HepG2 (cell line): ENCODE data around the gene HILPDA. TPM values are rescaled to one million over a fixed set of nuclear protein-coding genes. Genes with fewer than 3 reads are reported as not detected.

Experiments
- CCAR2 ChIP-seq: fragments of 200-400 bp; formaldehyde crosslinking; optimal IDR thresholded peaks from 2 replicates; pipeline ENCODE3; 2018; ENCODE audit warnings: low read depth, mild to moderate bottlenecking, low read length, moderate library complexity
- FLYWCH1 ChIP-seq: sonication (generic); formaldehyde crosslinking; IDR thresholded peaks from 2 replicates; pipeline ENCODE4 v1.8.1; 2023; ENCODE audit warnings: mild to moderate bottlenecking, missing genetic modification reagents
- FOXK2 ChIP-seq: fragments of 450-650 bp; IDR thresholded peaks from 2 replicates; pipeline ENCODE4 v1.6.1; 2016
- FOXP1 ChIP-seq, 2 experiments: fragments of 450-650 bp in 1 of 2; IDR thresholded peaks; 2 replicates each; pipeline ENCODE4 v1.6.1; 2017 to 2018; ENCODE audit warnings: antibody characterized with exemption in 1 of 2
- GPN1 ChIP-seq: sonication (generic); formaldehyde crosslinking; IDR thresholded peaks from 2 replicates; pipeline ENCODE4 v1.5.1; 2020; ENCODE audit warnings: missing genetic modification reagents, borderline replicate concordance
- HNF4A ChIP-seq: sonication (generic); formaldehyde crosslinking; IDR thresholded peaks from 2 replicates; pipeline ENCODE4 v1.4.0; 2020; ENCODE audit warnings: missing genetic modification reagents
- HNRNPUL1 ChIP-seq: fragments of 200-400 bp; formaldehyde crosslinking; IDR thresholded peaks from 2 replicates; pipeline ENCODE4 v1.6.1; 2017; ENCODE audit warnings: low read depth, mild to moderate bottlenecking, low read length, moderate library complexity
- IRF9 ChIP-seq: sonication (generic); formaldehyde crosslinking; IDR thresholded peaks from 2 replicates; pipeline ENCODE4 v1.8.0; 2022; ENCODE audit warnings: missing genetic modification reagents, mild to moderate bottlenecking, borderline replicate concordance
- KAT7 ChIP-seq: IDR thresholded peaks from 2 replicates; pipeline ENCODE4 v1.6.1; 2018; ENCODE audit warnings: borderline replicate concordance, missing compliant biosample characterization
- KAT8 ChIP-seq: IDR thresholded peaks from 2 replicates; pipeline ENCODE4 v1.6.1; 2016; ENCODE audit warnings: missing genetic modification reagents, missing compliant biosample characterization
- MAFF ChIP-seq: IDR thresholded peaks from 2 replicates; pipeline ENCODE4 v1.6.1; 2011; ENCODE audit warnings: low read depth, low read length, improper control_type of control experiment
- PHF5A ChIP-seq: IDR thresholded peaks from one replicate; pipeline ENCODE4 v1.6.1; 2018; ENCODE audit warnings: low read depth, missing genetic modification reagents; ENCODE audit not compliant: unreplicated experiment
- SALL1 ChIP-seq: sonication (generic); formaldehyde crosslinking; IDR thresholded peaks from 2 replicates; pipeline ENCODE4 v1.8.0; 2022; ENCODE audit warnings: mild to moderate bottlenecking, missing genetic modification reagents
- SMARCC2 ChIP-seq: fragments of 450-650 bp; IDR thresholded peaks from 2 replicates; pipeline ENCODE4 v1.6.1; 2017; ENCODE audit warnings: antibody characterized with exemption, mild to moderate bottlenecking
- ZFP82 ChIP-seq: sonication (generic); formaldehyde crosslinking; IDR thresholded peaks from 2 replicates; pipeline ENCODE4 v1.5.1; 2020; ENCODE audit warnings: mild to moderate bottlenecking, missing genetic modification reagents, borderline replicate concordance
- ZNF33A ChIP-seq: sonication (generic); formaldehyde crosslinking; IDR thresholded peaks from 2 replicates; pipeline ENCODE4 v1.5.1; 2020; ENCODE audit warnings: missing genetic modification reagents, mild to moderate bottlenecking, moderate library complexity, borderline replicate concordance
- ZNF430 ChIP-seq: sonication (generic); formaldehyde crosslinking; IDR thresholded peaks from 2 replicates; pipeline ENCODE4 v1.9.0; 2021; ENCODE audit warnings: mild to moderate bottlenecking, missing genetic modification reagents
- ZNF468 ChIP-seq: sonication (generic); formaldehyde crosslinking; IDR thresholded peaks from 2 replicates; pipeline ENCODE4 v1.8.0; 2022; ENCODE audit warnings: mild to moderate bottlenecking, moderate library complexity, missing genetic modification reagents
- ZNF549 ChIP-seq: sonication (generic); formaldehyde crosslinking; IDR thresholded peaks from 2 replicates; pipeline ENCODE4 v1.5.0; 2020; ENCODE audit warnings: missing genetic modification reagents
- ZNF556 ChIP-seq: sonication (generic); formaldehyde crosslinking; IDR thresholded peaks from 2 replicates; pipeline ENCODE4 v1.4.0; 2020; ENCODE audit warnings: mild to moderate bottlenecking, missing genetic modification reagents, borderline replicate concordance
- ZNF570 ChIP-seq: sonication (generic); formaldehyde crosslinking; IDR thresholded peaks from 2 replicates; pipeline ENCODE4 v1.4.0; 2020; ENCODE audit warnings: mild to moderate bottlenecking, missing genetic modification reagents, borderline replicate concordance
- ZNF777 ChIP-seq: sonication (generic); formaldehyde crosslinking; IDR thresholded peaks from 2 replicates; pipeline ENCODE4 v1.4.0; 2020; ENCODE audit warnings: missing genetic modification reagents
- ZNF883 ChIP-seq: sonication (generic); formaldehyde crosslinking; IDR thresholded peaks from 2 replicates; pipeline ENCODE4 v1.5.1; 2020; ENCODE audit warnings: mild to moderate bottlenecking, missing genetic modification reagents; ENCODE audit errors: not compliant biosample characterization
- ZSCAN20 ChIP-seq: sonication (generic); formaldehyde crosslinking; IDR thresholded peaks from 2 replicates; pipeline ENCODE4 v1.4.0; 2020; ENCODE audit warnings: missing genetic modification reagents, mild to moderate bottlenecking, borderline replicate concordance
- ZUFSP ChIP-seq: sonication (generic); formaldehyde crosslinking; IDR thresholded peaks from 2 replicates; pipeline ENCODE4 v1.9.0; 2021; ENCODE audit warnings: missing genetic modification reagents, mild to moderate bottlenecking, borderline replicate concordance
- polyA plus RNA-seq, 8 experiments: library from polyadenylated mRNA; depleted of rRNA in 3 of 8; stranded (reverse) in 7 of 8; unstranded in 1 of 8; fragments of >200 nt; fragmentation: Illumina TruSeq in 4 of 8; extraction: Trizol in 4 of 8; gene quantifications; 2 replicates each; pipeline versions ENCODE4 v1.2.1 to v1.2.3, GENCODE V29; 2011 to 2016; ENCODE audit warnings: low read depth in 4 of 8, missing spikeins in 1 of 8, mixed read lengths in 1 of 8; ENCODE audit not compliant: insufficient read depth in 1 of 8
- total RNA-seq, 5 experiments: library from RNA; depleted of rRNA; stranded (reverse); fragments of >200 nt; fragmentation: Illumina TruSeq; extraction: Trizol; gene quantifications; 2 replicates each; pipeline ENCODE4 v1.2.3, GENCODE V29; 2016; ENCODE audit warnings: low read depth in 1 of 5
- TF ChIP-seq, protein P1 (sequence below): sonication (generic); formaldehyde crosslinking; IDR thresholded peaks from 2 replicates; pipeline ENCODE4 v1.4.0; 2020; ENCODE audit warnings: missing genetic modification reagents, borderline replicate concordance

The HILPDA gene
- total and polyA plus RNA-seq, 2 of the 13 experiments (the other 11 are each of a cell fraction or from before 2014, with no cell fraction given), result 11.1 to 44.0 TPM

- no peak for TF ChIP-seq PHF5A (CRISPR knock-in tag)
- no peak for TF ChIP-seq ZUFSP (CRISPR knock-in tag)
- TF ChIP-seq ZSCAN20, result no peak
- TF ChIP-seq ZNF33A (CRISPR knock-in tag), result no peak
- TF ChIP-seq ZNF570 (CRISPR knock-in tag), result no peak
- no peak for TF ChIP-seq FOXK2
- TF ChIP-seq HNRNPUL1, result no peak
- no peak for TF ChIP-seq IRF9 (CRISPR knock-in tag)
- TF ChIP-seq ZNF883, result no peak
- TF ChIP-seq HNF4A (CRISPR knock-in tag), result 0 out of 2 replicates have a peak, but pooled peaks have one; percentile 13
- no peak for TF ChIP-seq FLYWCH1 (CRISPR knock-in tag)
- TF ChIP-seq, protein P1, sequence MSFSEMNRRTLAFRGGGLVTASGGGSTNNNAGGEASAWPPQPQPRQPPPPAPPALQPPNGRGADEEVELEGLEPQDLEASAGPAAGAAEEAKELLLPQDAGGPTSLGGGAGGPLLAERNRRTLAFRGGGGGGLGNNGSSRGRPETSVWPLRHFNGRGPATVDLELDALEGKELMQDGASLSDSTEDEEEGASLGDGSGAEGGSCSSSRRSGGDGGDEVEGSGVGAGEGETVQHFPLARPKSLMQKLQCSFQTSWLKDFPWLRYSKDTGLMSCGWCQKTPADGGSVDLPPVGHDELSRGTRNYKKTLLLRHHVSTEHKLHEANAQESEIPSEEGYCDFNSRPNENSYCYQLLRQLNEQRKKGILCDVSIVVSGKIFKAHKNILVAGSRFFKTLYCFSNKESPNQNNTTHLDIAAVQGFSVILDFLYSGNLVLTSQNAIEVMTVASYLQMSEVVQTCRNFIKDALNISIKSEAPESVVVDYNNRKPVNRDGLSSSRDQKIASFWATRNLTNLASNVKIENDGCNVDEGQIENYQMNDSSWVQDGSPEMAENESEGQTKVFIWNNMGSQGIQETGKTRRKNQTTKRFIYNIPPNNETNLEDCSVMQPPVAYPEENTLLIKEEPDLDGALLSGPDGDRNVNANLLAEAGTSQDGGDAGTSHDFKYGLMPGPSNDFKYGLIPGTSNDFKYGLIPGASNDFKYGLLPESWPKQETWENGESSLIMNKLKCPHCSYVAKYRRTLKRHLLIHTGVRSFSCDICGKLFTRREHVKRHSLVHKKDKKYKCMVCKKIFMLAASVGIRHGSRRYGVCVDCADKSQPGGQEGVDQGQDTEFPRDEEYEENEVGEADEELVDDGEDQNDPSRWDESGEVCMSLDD (CRISPR knock-in tag), result no peak
- no peak for TF ChIP-seq ZNF777
- TF ChIP-seq ZNF556 (CRISPR knock-in tag), result no peak
- peak; percentile 79 for TF ChIP-seq MAFF
- TF ChIP-seq SMARCC2, result no peak
- TF ChIP-seq SALL1 (CRISPR knock-in tag), result 0 out of 2 replicates have a peak, but pooled peaks have one; percentile 22
- TF ChIP-seq ZNF430 (CRISPR knock-in tag), result no peak
- 0 out of 2 replicates have a peak, but pooled peaks have one; percentile 14 for TF ChIP-seq KAT8 (CRISPR knock-in tag)
- no peak for TF ChIP-seq ZFP82 (CRISPR knock-in tag)
- no peak for TF ChIP-seq ZNF549
- TF ChIP-seq FOXP1 (IDR thresholded peaks at IDR 0.05), result no peak
- TF ChIP-seq FOXP1 (CRISPR knock-in tag; IDR thresholded peaks at IDR 0.05), result peak; percentile 75
- TF ChIP-seq GPN1 (CRISPR knock-in tag), result no peak
- no peak for TF ChIP-seq KAT7
- no peak for TF ChIP-seq ZNF468 (CRISPR knock-in tag)
- no peak for TF ChIP-seq CCAR2
These were observed 21.0 kb upstream of the HILPDA start (continued) for GRCh38 chr7:128434413-128435326.
